GM12878 (cell line): ENCODE measurements around the gene IRF4. TPM values are rescaled to one million over a fixed set of nuclear protein-coding genes. Genes with fewer than 3 reads are reported as not detected.

Experiments used
- ATAC-seq: fragments of 200-7000 bp; cut with Tn5 transposase; 3 replicates; pipeline ENCODE4 v1.9.1; 2020; ENCODE audit warnings: mild to moderate bottlenecking, moderate library complexity
- BruUV-seq: library from RNA; stranded (reverse); fragments of 400-500 nt; replicated peaks from 2 replicates; lab custom pipeline; 2021; lab: Mats Ljungman, UMichigan
- CTCF ChIA-PET: fragments of 300-600 bp; sonication (Branson Sonifier 250); formaldehyde crosslinking; extraction: SDS; loops from one replicate; lab custom pipeline; 2021; ENCODE audit warnings: inconsistent platforms; lab: Yijun Ruan, JAX
- POLR2A ChIA-PET: fragments of 350-600 bp; formaldehyde crosslinking; extraction: SDS; loops from one replicate; lab custom pipeline; 2021; ENCODE audit warnings: inconsistent platforms; lab: Charles Lee
- RAD21 ChIA-PET: fragments of 300-600 bp; sonication (Branson Sonifier 250); formaldehyde crosslinking; loops from one replicate; lab custom pipeline; 2023; ENCODE audit warnings: antibody characterized with exemption; ENCODE audit not compliant: unreplicated experiment; lab: Charles Lee
- SMC1A ChIA-PET: fragments of 300-600 bp; sonication (Branson Sonifier 250); formaldehyde crosslinking; loops from one replicate; lab custom pipeline; 2023; ENCODE audit not compliant: unreplicated experiment, uncharacterized antibody; lab: Charles Lee
- DNase-seq: peaks from one replicate; pipeline ENCODE4 v3.0.0-alpha.2; 2011; ENCODE audit warnings: low read depth, low spot score
- FAIRE-seq: peaks from 3 replicates; lab custom pipeline; 2011; peaks lifted over from hg19 to GRCh38; lab: Jason Lieb, UNC
- H2AFZ ChIP-seq: 2 replicates; pipeline ENCODE4 v1.6.0; 2011; ENCODE audit warnings: low read depth, low read length, control low read depth; ENCODE audit not compliant: control insufficient read depth
- H3K27ac ChIP-seq: 2 replicates; pipeline ENCODE4 v1.5.1; 2011; ENCODE audit warnings: control low read depth; ENCODE audit not compliant: control insufficient read depth, insufficient read depth
- H3K27me3 ChIP-seq, 2 experiments: replicated peaks in 1 of 2; 2 replicates each; pipeline versions ENCODE4 v1.6.0 to v1.6.1; 2011; ENCODE audit warnings: low read length in 1 of 2; ENCODE audit not compliant: control insufficient read depth in 2 of 2, insufficient read depth in 2 of 2
- H3K36me3 ChIP-seq, 2 experiments: 2 replicates each; pipeline ENCODE4 v1.5.1; 2011; ENCODE audit warnings: low read length in 1 of 2; ENCODE audit not compliant: control insufficient read depth in 2 of 2, insufficient read depth in 2 of 2
- H3K4me1 ChIP-seq: 2 replicates; pipeline ENCODE4 v1.6.1; 2011; ENCODE audit warnings: mild to moderate bottlenecking, low read length, moderate library complexity, mixed read lengths; ENCODE audit not compliant: control insufficient read depth, insufficient read depth
- H3K4me2 ChIP-seq: 2 replicates; pipeline ENCODE4 v1.6.0; 2011; ENCODE audit warnings: control low read depth; ENCODE audit not compliant: control insufficient read depth, insufficient read depth
- H3K4me3 ChIP-seq: fragments of 200-600 bp; sonication (generic); 2 replicates; pipeline ENCODE4 v1.5.1; 2016
- H3K79me2 ChIP-seq: 2 replicates; pipeline ENCODE4 v1.6.0; 2011; ENCODE audit warnings: low read length; ENCODE audit not compliant: control insufficient read depth, insufficient read depth
- H3K9ac ChIP-seq: 2 replicates; pipeline ENCODE4 v1.8.0; 2011; ENCODE audit warnings: low read length, control low read depth, mixed read lengths; ENCODE audit not compliant: control insufficient read depth, insufficient read depth
- H3K9me3 ChIP-seq: replicated peaks from 3 replicates; pipeline ENCODE4 v1.5.1; 2011; ENCODE audit warnings: mild to moderate bottlenecking, low read length; ENCODE audit not compliant: control insufficient read depth, insufficient read depth
- H4K20me1 ChIP-seq: 2 replicates; pipeline ENCODE4 v1.6.0; 2011; ENCODE audit not compliant: control insufficient read depth, insufficient read depth
- ASH2L ChIP-seq: fragments of 300-600, 200-600 bp; sonication (generic); IDR thresholded peaks from 2 replicates; pipeline ENCODE4 v1.6.1; 2017; ENCODE audit warnings: low read depth, mild to moderate bottlenecking, borderline replicate concordance
- BCL11A ChIP-seq: IDR thresholded peaks from 2 replicates; pipeline ENCODE4 v1.6.1; 2011; ENCODE audit warnings: low read depth, low read length
- CEBPB ChIP-seq, 2 experiments: fragments of 150-350 bp in 1 of 2; IDR thresholded peaks; 2 replicates each; pipeline ENCODE4 v1.6.1; 2012 to 2014; ENCODE audit warnings: low read depth in 2 of 2, low read length in 2 of 2, borderline replicate concordance in 1 of 2, inconsistent platforms in 1 of 2
- CREB1 ChIP-seq: IDR thresholded peaks from 2 replicates; pipeline ENCODE4 v1.6.1; 2012; ENCODE audit warnings: low read depth, mild to moderate bottlenecking, inconsistent platforms
- EP300 ChIP-seq, 2 experiments: fragments of 150-350 bp in 1 of 2; IDR thresholded peaks; 2 replicates each; pipeline ENCODE4 v1.6.1; 2011 to 2012; ENCODE audit warnings: low read depth in 2 of 2, low read length in 2 of 2, borderline replicate concordance in 1 of 2, improper control_type of control experiment in 1 of 2, inconsistent platforms in 1 of 2; ENCODE audit not compliant: control insufficient read depth in 1 of 2
- HDAC6 ChIP-seq: fragments of 200-600 bp; sonication (generic); IDR thresholded peaks from one replicate; pipeline ENCODE4 v1.8.0; 2017; ENCODE audit warnings: antibody characterized with exemption; ENCODE audit not compliant: unreplicated experiment
- HDGF ChIP-seq: fragments of 450-650 bp; IDR thresholded peaks from 2 replicates; pipeline ENCODE4 v1.6.1; 2016; ENCODE audit warnings: antibody characterized with exemption
- HSF1 ChIP-seq: fragments of 150-350 bp; IDR thresholded peaks from 2 replicates; pipeline ENCODE4 v1.6.1; 2014; ENCODE audit warnings: mild to moderate bottlenecking, low read depth, low read length
- MAX ChIP-seq: IDR thresholded peaks from 2 replicates; pipeline ENCODE4 v1.6.1; 2012; ENCODE audit warnings: low read depth, low read length, improper control_type of control experiment
- NR2F1 ChIP-seq: fragments of 450-650 bp; conservative IDR thresholded peaks from 2 replicates; pipeline ENCODE4 v1.6.1; 2017; ENCODE audit warnings: mild to moderate bottlenecking
- PKNOX1 ChIP-seq: fragments of 450-650 bp; IDR thresholded peaks from 2 replicates; pipeline ENCODE4 v1.6.1; 2016; ENCODE audit warnings: mild to moderate bottlenecking
- POLR2A ChIP-seq: IDR thresholded peaks from 2 replicates; pipeline ENCODE4 v1.6.1; 2011; ENCODE audit warnings: low read depth, mild to moderate bottlenecking, low read length
- RUNX3 ChIP-seq: IDR thresholded peaks from 2 replicates; pipeline ENCODE4 v1.6.1; 2012; ENCODE audit warnings: low read length, inconsistent platforms
- SP1 ChIP-seq: IDR thresholded peaks from one replicate; pipeline ENCODE4 v1.6.1; 2011; ENCODE audit warnings: low read depth, low read length
- STAT1 ChIP-seq: fragments of 450-650 bp; conservative IDR thresholded peaks from 2 replicates; pipeline ENCODE4 v1.6.1; 2014; ENCODE audit warnings: antibody characterized with exemption, mild to moderate bottlenecking
- TBL1XR1 ChIP-seq: IDR thresholded peaks from 2 replicates; pipeline ENCODE4 v1.6.1; 2012; ENCODE audit warnings: low read depth, low read length, improper control_type of control experiment
- TCF3 ChIP-seq: IDR thresholded peaks from 2 replicates; pipeline ENCODE4 v1.6.1; 2012; ENCODE audit warnings: low read depth, mild to moderate bottlenecking, low read length, borderline replicate concordance; ENCODE audit not compliant: insufficient read depth
- YY1 ChIP-seq: IDR thresholded peaks from 2 replicates; pipeline ENCODE4 v1.6.1; 2011; ENCODE audit warnings: low read depth, mild to moderate bottlenecking, low read length
- ZNF687 ChIP-seq: fragments of 450-650 bp; IDR thresholded peaks from 2 replicates; pipeline ENCODE4 v1.6.1; 2017; ENCODE audit warnings: mild to moderate bottlenecking, moderate library complexity
- WGBS: methylation state at CpG from one replicate; pipeline ENCODE4 v1.1.6; 2016; ENCODE audit warnings: low lambda C conversion rate; ENCODE audit not compliant: insufficient replicate concordance, insufficient coverage; ENCODE audit errors: missing lambda C conversion rate; 5-methylcytosine and 5-hydroxymethylcytosine counted together
- in situ Hi-C: fragments of 300-500 bp; cut with MboI; formaldehyde crosslinking; loops from 9 replicates; pipeline ENCODE4 v1.14.3; 2018; ENCODE audit warnings: mixed read lengths
- intact Hi-C: fragments of 100-400 bp; cut with micrococcal nuclease; formaldehyde crosslinking; loops from one replicate; pipeline ENCODE4 v1.14.2; 2022; ENCODE audit not compliant: unreplicated experiment
- polyA plus RNA-seq, 11 experiments: library from polyadenylated mRNA; depleted of rRNA in 4 of 11; unstranded in 6 of 11; stranded (reverse) in 5 of 11; fragments of >200 nt; fragmentation: Nextera tagmentation in 4 of 11; fragmentation: Illumina TruSeq in 1 of 11; extraction: Ambion mirVana in 4 of 11; extraction: Trizol in 1 of 11; gene quantifications; 1 replicate in 1 of 11; 2 replicates in 10 of 11; pipeline versions ENCODE4 v1.2.1 to v1.2.3, GENCODE V29; 2011 to 2016; ENCODE audit warnings: inconsistent platforms in 2 of 11, missing spikeins in 2 of 11, low read depth in 1 of 11
- total RNA-seq, 4 experiments: library from RNA; depleted of rRNA in 3 of 4; stranded (reverse); fragments of >200 nt in 3 of 4; fragmentation: Illumina TruSeq in 1 of 4; extraction: Trizol in 1 of 4; gene quantifications; 2 replicates each; pipeline versions ENCODE4 v1.2.1 to v1.2.3, GENCODE V29; 2013 to 2021

Gene IRF4
- total and polyA plus RNA-seq, 10 of the 15 experiments (the other 5 are each of a cell fraction or from before 2014, with no cell fraction given), result 50.0 to 495 (median 257) TPM

GRCh38 chr6:429515-430121 lies 38.1 kb downstream of the IRF4 start:
- Histone ChIP-seq H3K4me2 (no peak overlapping the region), H3K27ac (no peak overlapping the region), H4K20me1 (no peaks in the 10 kb centered on the region), H3K27me3 (no peaks in the 10 kb centered on the region), H3K9ac (no peak overlapping the region), H3K9me3 (no peaks in the 10 kb centered on the region), H3K79me2 (no peaks in the 10 kb centered on the region), H2AFZ (no peak overlapping the region), H3K36me3 (no peaks in the 10 kb centered on the region), H3K4me1 (peaks cover 26% of the 10 kb centered on the region), H3K4me3 (no peak overlapping the region)
- FAIRE-seq (peak; percentile 66), ATAC-seq (peak; percentile 23), DNase-seq (no peak)
- ChIA-PET RAD21 (no interaction called here), CTCF (no interaction called here), POLR2A (no interaction called here), SMC1A (no interaction called here)
- intact Hi-C loops (loop anchor here (5.0 kb wide), 1 partner anchor 43 kb away; no protein-coding TSS in a partner anchor), in situ Hi-C loops (no loop called here)
- WGBS, result 76% methylated on average over 4 of the region's 4 CpGs
- no TSS peak for BruUV-seq
- TF ChIP-seq TCF3 (no peak), CREB1 (no peak), CEBPB (IDR thresholded peaks at IDR 0.05; ENCODE audit: borderline replicate concordance in 1 of 2, low read depth in 2 of 2, low read length in 2 of 2) (no peak), NR2F1 (0 out of 2 replicates have a peak, but pooled peaks have one; percentile 18), RUNX3 (peak; percentile 63), HSF1 (no peak), HDGF (no peak), TBL1XR1 (no peak), EP300 (IDR thresholded peaks at IDR 0.05; ENCODE audit: borderline replicate concordance in 1 of 2, control insufficient read depth in 1 of 2, low read depth in 2 of 2, low read length in 2 of 2) (no peak), HDAC6 (no peak), ZNF687 (no peak), BCL11A (no peak), MAX (no peak), SP1 (no peak), YY1 (no peak), PKNOX1 (no peak), ASH2L (no peak), STAT1 (no peak), POLR2A (no peak)
